GM23338 (cell line): Measurements from ENCODE around the gene PIAS1. TPM values are rescaled to one million over a fixed set of nuclear protein-coding genes. Genes with fewer than 3 reads are reported as not detected.

Experiments used
- ATAC-seq: fragments of 200-7000 bp; cut with Tn5 transposase; 3 replicates; pipeline ENCODE4 v1.9.1; 2020
- DNase-seq: peaks from one replicate; pipeline ENCODE4 v3.0.0-alpha.2; 2015; ENCODE audit warnings: low spot score
- H2AFZ ChIP-seq: fragments of 200-600 bp; sonication (generic); 2 replicates; pipeline ENCODE4 v1.8.0; 2016; ENCODE audit warnings: antibody characterized with exemption, mild to moderate bottlenecking, moderate library complexity
- H3F3A ChIP-seq: fragments of 200-600 bp; sonication (generic); replicated peaks from 2 replicates; pipeline ENCODE4 v1.8.0; 2017; ENCODE audit warnings: antibody characterized with exemption, mixed run types, low read depth
- H3K27ac ChIP-seq: fragments of 200-600 bp; sonication (generic); 2 replicates; pipeline ENCODE4 v1.6.1; 2016; ENCODE audit warnings: low read depth
- H3K27me3 ChIP-seq: fragments of 200-600 bp; sonication (generic); 2 replicates; pipeline ENCODE4 v1.8.0; 2016; ENCODE audit warnings: mild to moderate bottlenecking, mixed run types, moderate library complexity; ENCODE audit not compliant: insufficient read depth
- H3K36me3 ChIP-seq: fragments of 200-600 bp; sonication (generic); 2 replicates; pipeline ENCODE4 v1.8.0; 2016; ENCODE audit warnings: mild to moderate bottlenecking; ENCODE audit not compliant: insufficient read depth
- H3K4me1 ChIP-seq: fragments of 200-600 bp; sonication (generic); 2 replicates; pipeline ENCODE4 v1.8.0; 2016; ENCODE audit warnings: mild to moderate bottlenecking, moderate library complexity; ENCODE audit not compliant: insufficient read depth
- H3K4me2 ChIP-seq: fragments of 200-600 bp; sonication (generic); 2 replicates; pipeline ENCODE4 v1.7.1; 2017; ENCODE audit warnings: mixed run types
- H3K4me3 ChIP-seq: fragments of 200-600 bp; sonication (generic); 2 replicates; pipeline ENCODE4 v1.6.1; 2016; ENCODE audit warnings: mixed run types
- H3K79me2 ChIP-seq: fragments of 200-600 bp; sonication (generic); replicated peaks from 2 replicates; pipeline ENCODE4 v1.8.0; 2017; ENCODE audit warnings: mild to moderate bottlenecking; ENCODE audit not compliant: insufficient read depth
- H3K9me2 ChIP-seq: fragments of 200-600 bp; sonication (generic); 2 replicates; pipeline ENCODE4 v1.8.0; 2017; ENCODE audit not compliant: insufficient read depth
- H4K20me1 ChIP-seq: fragments of 200-600 bp; sonication (generic); replicated peaks from 2 replicates; pipeline ENCODE4 v1.8.0; 2017; ENCODE audit warnings: mild to moderate bottlenecking; ENCODE audit not compliant: insufficient read depth
- H3K27ac Mint-ChIP-seq: 2 replicates; pipeline ENCODE4 v1.8.0; 2020; ENCODE audit warnings: inconsistent platforms, mild to moderate bottlenecking, moderate library complexity, mixed read lengths
- H3K27me3 Mint-ChIP-seq: 3 replicates; pipeline ENCODE4 v1.8.0; 2022; ENCODE audit warnings: low read depth, mild to moderate bottlenecking, moderate library complexity, mixed read lengths, inconsistent platforms; ENCODE audit not compliant: insufficient read depth, poor library complexity
- H3K36me3 Mint-ChIP-seq: 3 replicates; pipeline ENCODE4 v1.8.0; 2021; ENCODE audit warnings: low read depth, mild to moderate bottlenecking, inconsistent platforms, moderate library complexity, mixed read lengths
- H3K4me1 Mint-ChIP-seq: 3 replicates; pipeline ENCODE4 v1.8.0; 2020; ENCODE audit warnings: mild to moderate bottlenecking, inconsistent platforms, mixed read lengths
- H3K4me3 Mint-ChIP-seq: 3 replicates; pipeline ENCODE4 v1.8.0; 2021; ENCODE audit warnings: moderate library complexity, mild to moderate bottlenecking, inconsistent platforms, mixed read lengths
- H3K9me3 Mint-ChIP-seq: 3 replicates; pipeline ENCODE4 v1.8.0; 2020; ENCODE audit warnings: moderate library complexity, mild to moderate bottlenecking, inconsistent platforms, mixed read lengths
- CREB1 ChIP-seq: fragments of 250-450 bp; sonication (Bioruptor Pico); IDR thresholded peaks from 2 replicates; pipeline ENCODE4 v1.5.0; 2020; ENCODE audit warnings: low read depth, mild to moderate bottlenecking, moderate library complexity
- ETS1 ChIP-seq: IDR thresholded peaks from 2 replicates; pipeline ENCODE4 v1.6.1; 2016; ENCODE audit warnings: antibody characterized with exemption
- NANOG ChIP-seq: IDR thresholded peaks from 2 replicates; pipeline ENCODE4 v1.6.1; 2016; ENCODE audit warnings: antibody characterized with exemption, borderline replicate concordance
- REST ChIP-seq: IDR thresholded peaks from one replicate; pipeline ENCODE4 v1.6.1; 2018; ENCODE audit warnings: antibody characterized with exemption; ENCODE audit not compliant: unreplicated experiment
- ZNF114 ChIP-seq: fragments of 250-450 bp; sonication (Bioruptor Pico); IDR thresholded peaks from 2 replicates; pipeline ENCODE4 v1.5.0; 2020; ENCODE audit warnings: mild to moderate bottlenecking, moderate library complexity
- ZNF331 ChIP-seq: fragments of 250-450 bp; sonication (Bioruptor Pico); IDR thresholded peaks from 2 replicates; pipeline ENCODE4 v1.5.0; 2020; ENCODE audit warnings: low read depth, mild to moderate bottlenecking, moderate library complexity
- ZNF462 ChIP-seq: fragments of 250-450 bp; sonication (Bioruptor Pico); IDR thresholded peaks from 2 replicates; pipeline ENCODE4 v1.5.0; 2020; ENCODE audit warnings: mild to moderate bottlenecking, moderate library complexity
- polyA plus RNA-seq: library from polyadenylated mRNA; unstranded; fragments of >200 nt; fragmentation: Nextera tagmentation; extraction: Ambion mirVana; gene quantifications from 2 replicates; pipeline ENCODE4 v1.2.1, GENCODE V29; 2016
- total RNA-seq: library from RNA; depleted of rRNA; stranded (reverse); fragments of >200 nt; shearing (Covaris generic); gene quantifications from 2 replicates; pipeline ENCODE4 v1.2.3, GENCODE V29; 2014

Gene PIAS1
- total and polyA plus RNA-seq, 2 experiments from 2014 or later: 30.7 to 32.1 TPM

GRCh38 chr15:68078365-68078764, 24.2 kb downstream of the PIAS1 start (continued):
- TF ChIP-seq ZNF462 (CRISPR knock-in tag): no peak

GRCh38 chr15:68080334-68080733, 26.2 kb downstream of the PIAS1 start:
- DNase-seq: no peak
- Histone ChIP-seq H3K4me3 (no peak overlapping the region), H3K9me2 (no peaks in the 10 kb centered on the region), H3K79me2 (peaks cover 99% of the 10 kb centered on the region), H3K36me3 (no peaks in the 10 kb centered on the region), H3K27ac (no peak overlapping the region), H2AFZ (no peak overlapping the region), H4K20me1 (peaks cover 22% of the 10 kb centered on the region), H3K27me3 (no peaks in the 10 kb centered on the region), H3K4me2 (no peak overlapping the region), H3K4me1 (peaks cover 22% of the 10 kb centered on the region), H3F3A (no peaks in the 10 kb centered on the region)
- no peaks in the 10 kb centered on the region for H3K9me3 Mint-ChIP-seq
- H3K4me3 Mint-ChIP-seq: no peak overlapping the region
- no peaks in the 10 kb centered on the region for H3K36me3 Mint-ChIP-seq
- H3K27ac Mint-ChIP-seq: no peak overlapping the region
- peaks cover 1% of the 10 kb centered on the region for H3K27me3 Mint-ChIP-seq
- no peak for ATAC-seq
- peaks cover 51% of the 10 kb centered on the region for H3K4me1 Mint-ChIP-seq
- no peak for TF ChIP-seq CREB1 (CRISPR knock-in tag)
- no peak for TF ChIP-seq NANOG
- TF ChIP-seq ZNF331 (CRISPR knock-in tag): no peak
- no peak for TF ChIP-seq ZNF114
- TF ChIP-seq REST: no peak
- TF ChIP-seq ETS1: no peak
